ENCODE results near the gene LRIG2.

LRIG2 gene

GRCh38 chr1:113091988-113092594, 19.1 kb downstream of the LRIG2 start:
- H3K4me3 Mint-ChIP-seq = no peak overlapping the region
- no peaks in the 10 kb centered on the region for H3K9me3 Mint-ChIP-seq (ENCODE audit: low read depth)
- H3K4me1 Mint-ChIP-seq (ENCODE audit: low read depth) = peaks cover 35% of the 10 kb centered on the region
- peaks cover 9% of the 10 kb centered on the region for H3K36me3 Mint-ChIP-seq
- H3K27ac Mint-ChIP-seq = peak overlapping the region; percentile 24
- H3K27me3 Mint-ChIP-seq = no peaks in the 10 kb centered on the region

- peaks cover 9% of the 10 kb centered on the region for H3K36me3 Mint-ChIP-seq
- H3K27ac Mint-ChIP-seq = no peak overlapping the region
- H3K4me1 Mint-ChIP-seq (ENCODE audit: low read depth) = peaks cover 17% of the 10 kb centered on the region
- no peaks in the 10 kb centered on the region for H3K27me3 Mint-ChIP-seq
- H3K9me3 Mint-ChIP-seq (ENCODE audit: low read depth) = no peaks in the 10 kb centered on the region
- H3K4me3 Mint-ChIP-seq = no peak overlapping the region
Observed at GRCh38 chr1:113094506-113094905, 21.5 kb downstream of the LRIG2 start.

GRCh38 chr1:113095790-113096455, 22.9 kb downstream of the LRIG2 start:
- Mint-ChIP-seq H3K4me3 (no peak overlapping the region), H3K27me3 (no peaks in the 10 kb centered on the region), H3K4me1 (ENCODE audit: low read depth) (peaks cover 14% of the 10 kb centered on the region), H3K9me3 (ENCODE audit: low read depth) (no peaks in the 10 kb centered on the region), H3K36me3 (peaks cover 12% of the 10 kb centered on the region), H3K27ac (no peak overlapping the region)

GRCh38 chr1:113096493-113096892, 23.5 kb downstream of the LRIG2 start:
- peaks cover 13% of the 10 kb centered on the region for H3K4me1 Mint-ChIP-seq (ENCODE audit: low read depth)
- no peaks in the 10 kb centered on the region for H3K9me3 Mint-ChIP-seq (ENCODE audit: low read depth)
- H3K27ac Mint-ChIP-seq = peak overlapping the region; percentile 10
- H3K4me3 Mint-ChIP-seq = no peak overlapping the region
- H3K27me3 Mint-ChIP-seq = no peaks in the 10 kb centered on the region
- H3K36me3 Mint-ChIP-seq = peaks cover 11% of the 10 kb centered on the region

- no peak overlapping the region for H3K4me3 Mint-ChIP-seq
- no peaks in the 10 kb centered on the region for H3K27me3 Mint-ChIP-seq
- H3K4me1 Mint-ChIP-seq (ENCODE audit: low read depth) = no peaks in the 10 kb centered on the region
- peak overlapping the region; percentile 61 for H3K27ac Mint-ChIP-seq
- H3K36me3 Mint-ChIP-seq = peaks cover 16% of the 10 kb centered on the region
- H3K9me3 Mint-ChIP-seq (ENCODE audit: low read depth) = no peaks in the 10 kb centered on the region
Observed at GRCh38 chr1:113101588-113101987, 28.6 kb downstream of the LRIG2 start.

GRCh38 chr1:113103048-113103447, 30.1 kb downstream of the LRIG2 start:
- no peak overlapping the region for H3K27ac Mint-ChIP-seq

GRCh38 chr1:113103977-113104376, 31.0 kb downstream of the LRIG2 start:
- H3K9me3 Mint-ChIP-seq (ENCODE audit: low read depth) = no peaks in the 10 kb centered on the region
- H3K36me3 Mint-ChIP-seq = peaks cover 17% of the 10 kb centered on the region
- H3K4me3 Mint-ChIP-seq = no peak overlapping the region
- H3K27ac Mint-ChIP-seq = no peak overlapping the region
- no peaks in the 10 kb centered on the region for H3K27me3 Mint-ChIP-seq
- no peaks in the 10 kb centered on the region for H3K4me1 Mint-ChIP-seq (ENCODE audit: low read depth)

More at GRCh38 chr1:113103048-113103447, 30.1 kb downstream of the LRIG2 start:
- Mint-ChIP-seq H3K27me3 (no peaks in the 10 kb centered on the region), H3K4me1 (ENCODE audit: low read depth) (no peaks in the 10 kb centered on the region), H3K4me3 (no peak overlapping the region), H3K36me3 (peaks cover 17% of the 10 kb centered on the region), H3K9me3 (ENCODE audit: low read depth) (no peaks in the 10 kb centered on the region)

- Mint-ChIP-seq H3K4me3 (no peak overlapping the region), H3K36me3 (peaks cover 12% of the 10 kb centered on the region), H3K4me1 (ENCODE audit: low read depth) (no peaks in the 10 kb centered on the region), H3K9me3 (ENCODE audit: low read depth) (no peaks in the 10 kb centered on the region), H3K27ac (no peak overlapping the region), H3K27me3 (no peaks in the 10 kb centered on the region)
Observed at GRCh38 chr1:113106910-113107309, 33.9 kb downstream of the LRIG2 start.

GRCh38 chr1:113109908-113110554, 37.0 kb downstream of the LRIG2 start:
- H3K27ac Mint-ChIP-seq = no peak overlapping the region
- no peaks in the 10 kb centered on the region for H3K27me3 Mint-ChIP-seq
- no peak overlapping the region for H3K4me3 Mint-ChIP-seq
- no peaks in the 10 kb centered on the region for H3K4me1 Mint-ChIP-seq (ENCODE audit: low read depth)
- H3K9me3 Mint-ChIP-seq (ENCODE audit: low read depth) = no peaks in the 10 kb centered on the region
- H3K36me3 Mint-ChIP-seq = peaks cover 10% of the 10 kb centered on the region

- no peaks in the 10 kb centered on the region for H3K27me3 Mint-ChIP-seq
- H3K36me3 Mint-ChIP-seq = peaks cover 18% of the 10 kb centered on the region
- H3K4me1 Mint-ChIP-seq (ENCODE audit: low read depth) = no peaks in the 10 kb centered on the region
- H3K27ac Mint-ChIP-seq = no peak overlapping the region
- no peaks in the 10 kb centered on the region for H3K9me3 Mint-ChIP-seq (ENCODE audit: low read depth)
- H3K4me3 Mint-ChIP-seq = no peak overlapping the region
Observed at GRCh38 chr1:113118266-113118665, 45.3 kb downstream of the LRIG2 start.

GRCh38 chr1:113123737-113124136, 50.7 kb downstream of the LRIG2 start:
- Mint-ChIP-seq H3K36me3 (peaks cover 15% of the 10 kb centered on the region), H3K9me3 (ENCODE audit: low read depth) (no peaks in the 10 kb centered on the region), H3K4me3 (no peak overlapping the region), H3K27me3 (no peaks in the 10 kb centered on the region), H3K4me1 (ENCODE audit: low read depth) (no peaks in the 10 kb centered on the region), H3K27ac (no peak overlapping the region)

GRCh38 chr1:113124366-113124765, 51.4 kb downstream of the LRIG2 start:
- no peaks in the 10 kb centered on the region for H3K27me3 Mint-ChIP-seq
- H3K36me3 Mint-ChIP-seq = peaks cover 10% of the 10 kb centered on the region
- no peaks in the 10 kb centered on the region for H3K4me1 Mint-ChIP-seq (ENCODE audit: low read depth)
- no peak overlapping the region for H3K4me3 Mint-ChIP-seq
- no peaks in the 10 kb centered on the region for H3K9me3 Mint-ChIP-seq (ENCODE audit: low read depth)
- H3K27ac Mint-ChIP-seq = no peak overlapping the region

GRCh38 chr1:113125517-113125916, 52.5 kb downstream of the LRIG2 start:
- Mint-ChIP-seq H3K4me1 (ENCODE audit: low read depth) (peaks cover 7% of the 10 kb centered on the region), H3K27ac (peak overlapping the region; percentile 34), H3K9me3 (ENCODE audit: low read depth) (no peaks in the 10 kb centered on the region), H3K36me3 (peaks cover 10% of the 10 kb centered on the region), H3K27me3 (no peaks in the 10 kb centered on the region), H3K4me3 (no peak overlapping the region)

- peak overlapping the region; percentile 0 for H3K27ac Mint-ChIP-seq
- H3K27me3 Mint-ChIP-seq = no peaks in the 10 kb centered on the region
- peaks cover 10% of the 10 kb centered on the region for H3K36me3 Mint-ChIP-seq
- H3K9me3 Mint-ChIP-seq (ENCODE audit: low read depth) = no peaks in the 10 kb centered on the region
- peaks cover 8% of the 10 kb centered on the region for H3K4me1 Mint-ChIP-seq (ENCODE audit: low read depth)
- no peak overlapping the region for H3K4me3 Mint-ChIP-seq
Observed at GRCh38 chr1:113126207-113126606, 53.2 kb downstream of the LRIG2 start.

GRCh38 chr1:113128116-113128515, 55.1 kb downstream of the LRIG2 start:
- peaks cover 10% of the 10 kb centered on the region for H3K36me3 Mint-ChIP-seq
- H3K4me1 Mint-ChIP-seq (ENCODE audit: low read depth) = peaks cover 19% of the 10 kb centered on the region
- H3K27me3 Mint-ChIP-seq = no peaks in the 10 kb centered on the region
- H3K4me3 Mint-ChIP-seq = no peak overlapping the region
- no peaks in the 10 kb centered on the region for H3K9me3 Mint-ChIP-seq (ENCODE audit: low read depth)
- no peak overlapping the region for H3K27ac Mint-ChIP-seq
